GM19193 (cell line): ENCODE data around the gene NUP50.
A peak's percentile ranks its signal among the peaks of the same experiment; 100 is the strongest.

Source experiments
- POLR2A ChIP-seq: IDR thresholded peaks from 4 replicates; pipeline ENCODE4 v1.6.1; 2011; ENCODE audit not compliant: insufficient read depth, insufficient read length; ENCODE audit errors: extremely low read depth

NUP50 gene

DNA sequence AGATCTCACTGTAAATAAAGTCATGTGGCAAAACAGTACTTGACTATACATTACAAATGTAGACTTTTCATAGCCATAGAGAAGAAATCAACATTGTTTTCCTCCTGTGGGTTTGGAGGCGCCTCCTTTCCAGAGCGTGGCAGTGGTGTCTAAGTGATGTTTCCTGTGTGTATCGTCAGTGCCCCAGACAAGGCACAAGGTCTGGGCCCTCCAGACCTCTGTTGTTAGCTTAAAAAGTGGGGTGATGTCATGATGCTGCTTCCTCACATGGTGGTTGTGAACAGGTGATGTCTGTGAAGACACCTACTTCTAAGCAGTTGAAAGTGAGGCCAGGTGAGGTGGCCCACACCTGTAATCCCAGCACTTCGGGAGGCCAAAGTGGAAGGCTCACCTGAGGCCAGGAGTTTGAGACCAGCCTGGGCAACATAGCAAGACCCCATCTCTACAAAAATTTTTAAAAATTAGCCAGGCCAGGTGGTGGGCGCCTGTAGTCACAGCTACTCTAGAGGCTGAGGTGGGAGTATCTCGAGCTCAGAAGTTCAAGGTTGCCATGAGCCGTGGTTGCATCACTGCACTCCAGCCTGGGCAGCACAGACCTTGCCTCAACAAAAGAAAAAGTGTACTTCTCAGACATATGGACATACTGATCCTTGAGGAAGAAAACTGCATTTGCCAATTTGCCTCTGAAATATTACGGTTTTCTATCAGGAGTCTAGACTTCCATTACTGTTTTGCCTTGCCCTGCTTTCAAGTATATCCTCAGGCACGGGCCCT lies 15.7 kb downstream of the NUP50 start:
- TF ChIP-seq POLR2A, result no peak

DNA sequence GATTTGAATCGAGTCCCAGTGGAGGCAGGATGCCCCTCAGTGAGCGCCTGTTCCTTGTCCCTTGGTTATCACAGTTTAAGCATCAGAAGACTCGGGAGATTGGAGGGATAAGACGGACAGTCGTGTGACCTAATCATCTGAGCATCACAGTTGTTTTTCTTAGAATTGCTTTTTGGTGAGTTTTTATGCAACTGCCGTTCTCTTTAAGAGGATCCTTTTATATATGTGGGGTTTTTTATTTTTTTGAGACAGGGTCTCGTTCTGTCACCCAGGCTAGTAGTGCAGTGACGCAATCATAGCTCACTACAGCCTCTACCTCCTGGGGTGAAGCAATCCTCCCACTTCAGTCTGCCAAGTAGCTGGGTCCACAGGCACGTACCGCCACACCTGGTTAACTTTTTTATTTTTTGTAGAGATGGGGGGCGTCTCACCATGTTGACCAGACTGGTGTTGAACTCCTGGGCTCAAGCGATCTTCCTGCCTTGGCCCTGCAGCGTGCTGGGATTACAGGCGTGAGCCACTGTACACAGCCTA lies 16.5 kb downstream of the NUP50 start:
- no peak for TF ChIP-seq POLR2A

DNA sequence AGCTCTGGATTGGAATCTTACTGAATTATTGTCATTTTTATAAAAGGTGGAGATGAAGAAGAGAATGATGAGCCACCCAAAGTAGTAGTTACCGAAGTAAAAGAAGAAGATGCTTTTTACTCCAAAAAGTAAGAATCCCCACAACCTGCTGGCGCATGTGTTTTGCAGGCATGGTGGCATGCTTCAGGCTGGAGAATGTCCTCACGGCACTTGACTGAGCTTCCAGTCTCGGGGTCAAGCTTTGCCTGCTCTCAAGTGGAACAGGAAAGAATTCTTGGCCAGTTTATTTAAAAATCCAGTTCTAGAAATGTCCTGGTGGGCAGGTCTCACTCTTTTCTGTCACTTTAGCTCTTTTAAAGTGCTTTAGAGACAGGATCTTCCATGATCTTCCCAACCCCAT lies 17.5 kb downstream of the NUP50 start:
- TF ChIP-seq POLR2A, result no peak

DNA sequence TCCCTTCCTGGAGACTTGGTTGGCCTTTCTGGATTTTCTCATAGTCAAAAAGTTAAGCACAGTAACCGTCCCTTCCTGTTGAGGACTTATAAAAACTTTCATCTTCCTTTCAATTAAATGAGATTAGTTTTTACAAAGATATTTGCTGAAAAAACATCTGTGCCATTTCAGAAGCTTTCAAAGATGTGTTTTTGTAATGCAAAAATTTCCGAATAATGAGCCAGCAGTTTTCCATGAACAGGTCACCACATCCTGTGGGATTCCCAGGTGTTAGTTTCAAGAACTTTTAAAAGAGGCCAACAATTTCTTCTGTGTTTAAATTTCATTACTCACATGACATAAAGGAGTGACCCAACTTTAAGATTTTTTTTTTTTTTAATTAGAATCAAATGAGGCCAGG lies 18.0 kb downstream of the NUP50 start:
- TF ChIP-seq POLR2A, result no peak

DNA sequence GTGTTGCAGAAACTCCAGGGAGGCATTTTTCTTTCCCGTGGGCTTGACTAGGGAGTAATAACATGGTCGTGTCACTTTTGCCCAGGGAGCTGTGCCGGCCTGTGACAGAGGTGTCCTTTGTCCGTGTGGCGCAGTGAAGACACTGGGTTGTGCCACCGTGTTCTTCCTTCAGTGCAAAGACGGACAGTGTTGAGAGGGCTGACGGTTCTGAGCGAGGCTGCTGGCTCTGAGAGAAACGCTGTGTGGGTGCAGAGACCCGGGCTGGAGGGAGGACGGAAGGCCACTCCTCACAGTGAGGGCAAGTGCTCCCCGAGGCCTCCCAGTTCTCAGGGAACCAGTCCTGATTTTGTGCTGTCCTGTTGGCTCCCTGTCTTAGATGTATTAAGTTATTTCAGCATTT lies 20.2 kb downstream of the NUP50 start:
- TF ChIP-seq POLR2A, result no peak

DNA sequence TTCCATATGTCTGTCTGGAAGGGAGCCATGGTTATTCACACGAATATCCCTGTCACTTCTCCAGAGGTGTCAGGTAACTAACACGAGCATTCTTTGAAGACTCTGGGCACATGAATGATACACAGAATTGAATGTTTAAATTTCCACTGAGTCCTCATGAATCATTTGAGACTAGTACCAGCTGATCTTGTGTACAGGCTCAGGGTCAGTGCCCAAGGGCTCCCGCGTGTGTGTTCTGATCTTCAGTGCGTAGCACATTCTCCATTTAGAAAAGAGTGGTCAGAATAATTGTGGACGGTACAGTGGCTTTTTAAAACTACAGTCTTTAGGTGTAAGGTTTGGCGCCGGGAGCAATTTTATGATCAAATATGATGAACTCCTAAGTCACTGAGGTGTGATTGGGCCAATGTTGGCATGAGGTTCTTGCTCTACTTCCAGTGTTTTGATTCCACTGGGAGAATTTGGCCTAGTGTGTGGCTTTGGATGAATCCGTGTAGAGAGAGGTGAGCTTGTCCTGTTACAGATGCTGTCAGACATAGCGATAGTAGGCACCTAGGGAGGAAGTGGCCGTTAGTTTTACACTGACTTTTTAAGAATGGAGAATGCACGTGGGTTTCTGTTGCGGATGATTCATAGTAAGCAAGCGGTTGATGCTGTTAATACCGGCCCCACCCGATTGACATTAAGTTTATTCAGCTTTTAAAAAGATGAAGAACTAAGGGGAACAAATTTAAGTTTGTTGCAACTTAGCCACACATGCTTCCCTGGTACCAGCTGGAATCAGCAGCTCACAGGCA lies 22.2 kb downstream of the NUP50 start:
- no peak for TF ChIP-seq POLR2A

DNA sequence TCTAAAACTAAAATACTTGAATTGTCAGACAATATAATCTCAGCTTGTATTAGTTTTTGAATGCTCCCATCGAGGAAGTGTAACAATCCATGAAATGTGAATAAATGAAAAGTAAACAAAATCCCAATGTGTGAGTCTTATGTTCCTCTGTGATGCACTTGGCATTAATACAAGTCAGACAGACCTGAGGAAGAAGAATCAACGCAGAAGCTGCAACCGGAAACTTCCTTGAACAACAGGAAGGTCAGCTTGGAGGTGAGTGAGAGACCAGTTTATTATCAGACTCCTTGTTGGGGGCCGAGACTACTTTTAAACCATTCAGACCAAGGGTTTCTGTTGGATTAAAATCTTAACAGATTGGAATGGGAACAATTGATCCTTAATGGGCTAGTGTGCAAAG lies 24.2 kb downstream of the NUP50 start:
- TF ChIP-seq POLR2A, result no peak

DNA sequence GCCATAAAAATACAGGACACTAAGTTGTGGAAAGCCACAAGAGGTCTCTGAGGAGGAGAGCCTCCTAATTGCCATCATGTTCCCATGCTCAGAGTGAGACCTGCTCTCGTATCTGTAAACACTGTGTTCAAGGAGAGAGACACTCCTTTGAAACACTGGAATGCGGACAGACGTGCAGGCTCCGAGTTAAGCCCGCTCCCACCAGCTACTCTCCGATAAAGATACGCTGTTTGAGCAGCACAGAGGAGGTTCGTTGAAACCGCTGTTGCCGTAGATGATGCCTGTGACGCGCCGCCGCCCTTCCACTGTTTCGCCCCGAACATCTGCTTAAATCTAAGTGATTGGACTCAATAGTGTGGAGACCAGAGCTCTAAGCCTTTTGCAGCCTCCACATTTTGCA lies 25.1 kb downstream of the NUP50 start:
- peak; percentile 33 for TF ChIP-seq POLR2A

DNA sequence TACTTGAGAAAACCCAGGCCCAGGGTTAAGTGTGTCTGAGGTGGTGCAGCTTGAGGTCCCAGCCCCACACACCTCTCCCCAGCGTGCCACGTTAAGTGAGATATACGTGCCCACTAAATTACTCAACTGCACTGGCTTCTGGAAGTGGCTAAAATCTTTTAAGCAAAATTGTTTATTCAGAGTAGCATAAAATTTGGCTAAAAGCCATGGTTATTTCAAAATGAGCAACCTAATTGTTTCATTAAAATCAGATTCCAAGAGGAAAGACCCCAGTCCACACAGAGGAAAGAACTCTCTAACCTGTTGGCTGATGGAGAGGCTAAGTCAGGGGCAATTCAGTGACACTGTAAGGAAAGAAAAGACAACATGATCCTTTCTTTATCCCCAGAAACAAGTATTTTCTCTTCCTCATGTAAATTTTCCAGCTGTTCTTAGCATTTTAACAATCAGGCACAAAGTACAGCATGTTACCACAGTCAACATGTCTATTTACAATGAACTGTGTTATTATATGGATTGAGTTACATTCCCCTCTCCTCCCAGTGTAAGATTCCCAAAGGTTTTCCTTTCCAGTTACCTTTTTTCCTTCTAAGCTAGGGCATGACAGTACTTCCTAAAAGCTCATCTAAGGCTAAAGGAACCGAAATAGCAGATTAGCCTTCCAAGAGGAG lies 26.6 kb downstream of the NUP50 start:
- no peak for TF ChIP-seq POLR2A

DNA sequence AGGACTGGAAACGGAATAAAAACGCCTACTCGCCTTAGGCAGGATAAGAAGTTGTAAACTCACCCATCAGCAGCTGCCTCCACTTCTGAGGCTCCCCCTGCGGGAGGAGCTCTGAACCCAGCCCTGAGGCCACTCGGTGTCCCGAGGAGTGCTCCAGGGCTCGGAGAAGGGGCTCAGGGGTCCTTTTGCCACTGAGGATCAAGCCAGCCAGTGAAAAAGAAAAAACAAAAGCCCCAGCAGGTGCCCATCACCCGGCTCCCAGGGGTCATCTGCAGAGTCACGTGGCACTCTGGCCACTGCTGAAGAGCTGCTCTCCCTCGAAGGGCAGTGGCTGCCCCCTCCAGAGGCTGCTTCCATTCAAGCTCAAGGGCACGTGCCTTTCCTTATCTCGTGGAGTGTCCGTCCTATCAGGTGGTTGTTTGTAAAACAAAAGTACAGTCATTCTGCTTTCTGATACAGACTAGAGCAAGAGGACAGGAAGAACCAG lies 29.0 kb downstream of the NUP50 start:
- TF ChIP-seq POLR2A, result no peak

DNA sequence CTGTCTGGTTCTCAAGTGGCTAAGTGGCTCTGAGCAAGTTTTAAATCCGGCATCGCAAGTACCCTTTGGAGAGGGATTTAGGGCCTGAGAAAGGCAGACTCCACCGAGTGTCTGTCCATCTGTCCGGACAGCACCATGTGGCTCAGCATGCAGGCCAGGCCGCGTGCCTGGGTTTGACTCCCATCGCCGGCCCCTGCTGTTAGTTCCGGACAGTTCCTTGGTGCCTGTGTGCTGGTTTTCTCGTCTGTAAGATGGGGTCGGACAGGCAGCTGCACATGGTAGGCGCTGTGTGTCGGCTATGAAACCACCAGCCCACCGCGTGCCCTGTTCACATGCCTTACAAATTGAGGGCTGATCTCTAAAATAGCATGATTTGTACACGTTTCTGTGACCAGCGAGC lies 31.0 kb downstream of the NUP50 start:
- no peak for TF ChIP-seq POLR2A

DNA sequence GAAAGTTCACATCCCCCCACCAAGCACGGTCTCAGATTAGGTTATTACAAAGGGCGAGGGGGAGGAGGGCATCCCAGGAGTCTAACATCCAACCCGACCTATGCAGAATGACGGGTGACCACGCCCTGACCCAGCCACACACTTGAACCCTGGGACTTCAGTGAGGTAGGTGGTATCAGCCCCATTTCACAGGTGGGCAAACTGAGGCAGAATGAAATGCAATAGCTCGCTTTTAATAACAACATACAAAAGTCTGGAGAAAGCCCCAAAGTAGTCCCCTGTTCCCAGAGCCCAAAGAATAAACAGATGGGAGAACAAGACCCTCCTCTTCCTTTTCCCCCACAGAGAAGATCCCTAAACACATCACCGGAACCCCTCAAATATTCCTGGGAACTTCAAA lies 31.9 kb downstream of the NUP50 start:
- no peak for TF ChIP-seq POLR2A

DNA sequence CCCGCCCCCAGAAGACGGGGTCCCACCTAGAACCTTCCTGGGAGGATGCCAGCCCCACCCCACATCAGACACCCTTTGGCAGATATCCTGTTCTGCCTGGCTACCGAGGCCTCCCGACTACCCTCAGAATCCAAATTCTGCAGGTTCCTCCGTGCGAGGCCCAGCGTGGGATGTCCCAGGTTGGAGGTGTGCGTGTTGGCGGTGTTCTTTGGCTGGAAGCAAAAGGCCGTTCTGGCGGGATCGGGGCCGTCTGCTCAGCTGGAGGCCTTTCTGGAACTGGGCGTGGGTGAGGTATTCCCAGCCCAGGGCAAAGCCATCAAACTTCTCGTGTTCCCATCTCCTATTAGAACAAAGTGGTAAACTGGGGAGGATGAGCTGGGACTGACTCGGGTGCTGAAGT lies 32.6 kb downstream of the NUP50 start:
- no peak for TF ChIP-seq POLR2A

DNA sequence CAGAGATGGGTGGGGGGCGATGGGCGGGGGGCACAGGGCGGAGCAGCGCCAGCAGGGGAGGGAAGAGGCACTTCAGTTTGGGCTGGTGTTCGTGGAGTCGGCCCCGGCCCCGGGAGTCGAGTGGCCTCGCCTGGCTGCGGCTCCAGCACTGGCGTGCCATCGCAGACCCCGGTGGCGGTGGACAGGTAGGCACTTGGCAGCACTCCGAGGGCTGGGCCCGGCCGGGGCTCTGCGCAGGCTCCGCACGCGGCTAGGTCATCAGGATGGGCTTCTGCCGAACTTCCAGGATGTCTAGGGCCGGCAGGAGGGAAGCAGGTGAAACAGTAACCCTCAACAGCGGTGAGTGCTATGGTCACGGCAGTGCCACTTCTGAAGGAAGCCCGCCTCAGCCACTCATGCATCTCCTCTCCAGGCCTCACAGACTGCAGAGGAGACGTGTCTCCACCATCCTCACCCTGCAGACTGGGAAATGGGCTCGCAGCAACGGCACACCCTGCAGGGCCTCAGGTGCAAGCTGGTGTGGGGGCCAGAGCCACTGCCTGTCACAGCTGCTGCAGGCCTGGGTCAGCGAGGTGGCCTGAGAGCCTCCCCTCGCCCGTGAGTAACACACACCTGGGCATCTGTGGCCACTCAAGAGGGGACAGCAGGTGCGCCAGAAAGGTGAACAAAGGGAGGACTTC lies 33.3 kb downstream of the NUP50 start:
- no peak for TF ChIP-seq POLR2A

DNA sequence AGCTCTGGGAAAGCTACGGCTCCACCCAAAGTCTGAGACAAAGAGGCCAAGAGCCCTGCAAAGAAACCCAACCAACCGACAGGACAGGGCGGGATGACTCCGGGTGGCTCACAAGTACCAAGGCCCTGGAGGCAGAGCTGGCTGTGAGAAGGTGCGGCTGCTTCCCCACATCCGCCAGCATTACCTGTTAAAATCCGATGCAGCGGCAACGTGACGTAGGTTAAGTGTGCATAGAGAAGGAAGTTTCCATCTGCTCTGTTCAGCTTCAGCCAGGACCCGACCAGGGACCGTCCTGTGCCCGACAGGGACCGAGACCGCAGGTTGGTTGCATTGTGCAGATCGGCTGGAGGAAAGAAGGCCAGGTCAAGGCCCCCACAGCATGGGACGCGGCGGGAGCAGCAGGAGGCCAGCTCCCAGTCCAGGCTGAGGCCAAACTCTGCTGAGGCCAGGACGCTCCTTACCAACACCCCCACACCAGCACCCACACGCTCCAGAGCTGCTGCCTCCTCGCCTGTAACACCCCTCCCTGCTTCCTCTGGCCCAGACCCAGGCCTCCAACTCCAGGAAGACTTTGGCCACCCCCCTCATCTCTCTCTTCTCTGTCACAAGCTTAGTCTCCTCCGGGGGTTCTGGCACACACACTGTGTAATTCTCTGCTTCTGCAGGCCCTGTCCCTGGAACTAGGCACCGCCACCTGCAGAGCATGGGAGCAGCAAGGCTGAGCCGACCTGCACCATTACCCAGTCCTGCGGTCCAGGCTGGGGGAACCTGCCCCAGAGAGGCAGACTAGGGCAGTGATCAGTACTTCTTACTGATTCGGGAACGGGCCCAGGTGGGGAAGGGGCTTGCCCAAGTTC lies 34.1 kb downstream of the NUP50 start:
- TF ChIP-seq POLR2A, result no peak

DNA sequence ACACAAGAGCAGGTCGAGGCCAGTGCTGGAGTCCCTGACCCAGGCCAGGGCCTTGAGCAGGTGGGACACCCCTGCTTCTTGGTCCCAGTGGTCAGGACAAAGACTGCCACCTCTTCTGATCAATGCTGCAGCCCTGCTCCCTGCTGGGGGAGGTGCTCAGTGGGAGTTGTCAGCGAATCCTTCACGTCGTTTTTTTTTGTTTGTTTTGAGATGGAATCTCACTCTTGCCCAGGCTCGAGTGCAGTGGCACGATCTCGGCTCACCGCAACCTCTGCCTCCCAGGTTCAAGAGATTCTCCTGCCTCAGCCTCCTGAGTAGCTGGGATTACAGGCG lies 34.7 kb downstream of the NUP50 start:
- no peak for TF ChIP-seq POLR2A
